ENCODE data around the gene CRMP1.

Gene CRMP1

GRCh38 chr4:5890063-5890727, 2.7 kb downstream of the CRMP1 start:
- H3K4me3 ChIP-seq (ENCODE audit: insufficient read depth, low read depth, low read length): peak overlapping the region; percentile 43
- no peaks in the 10 kb centered on the region for H3K9me3 ChIP-seq (ENCODE audit: control insufficient read depth, low read length)
- no peak overlapping the region for H3K27ac ChIP-seq (ENCODE audit: insufficient read depth, low read depth, low read length, poor library complexity, severe bottlenecking)
- 1% methylated on average over 41 of the region's 41 CpGs for WGBS, 2 experiments
- peaks cover 9% of the 10 kb centered on the region for H3K4me1 ChIP-seq (ENCODE audit: control insufficient read depth, insufficient read depth, low read length)
- no peaks in the 10 kb centered on the region for H3K36me3 ChIP-seq (ENCODE audit: control insufficient read depth, insufficient read depth, low read length)
- H3K27me3 ChIP-seq (ENCODE audit: control insufficient read depth, insufficient read depth, low read length, poor library complexity, severe bottlenecking): peaks cover 65% of the 10 kb centered on the region

- Histone ChIP-seq H3K4me3 (ENCODE audit: insufficient read depth, low read depth, low read length) (peak overlapping the region; percentile 56), H3K27ac (ENCODE audit: insufficient read depth, low read depth, low read length, poor library complexity, severe bottlenecking) (no peak overlapping the region), H3K9me3 (ENCODE audit: control insufficient read depth, low read length) (no peaks in the 10 kb centered on the region), H3K36me3 (ENCODE audit: control insufficient read depth, insufficient read depth, low read length) (no peaks in the 10 kb centered on the region), H3K4me1 (ENCODE audit: control insufficient read depth, insufficient read depth, low read length) (peaks cover 9% of the 10 kb centered on the region), H3K27me3 (ENCODE audit: control insufficient read depth, insufficient read depth, low read length, poor library complexity, severe bottlenecking) (peaks cover 55% of the 10 kb centered on the region)
- WGBS, 2 experiments: 35 to 40% methylated on average over 8 of the region's 8 CpGs
These were observed 3.7 kb downstream of the CRMP1 start for GRCh38 chr4:5889002-5889696.

- Histone ChIP-seq H3K27me3 (ENCODE audit: control insufficient read depth, insufficient read depth, low read length, poor library complexity, severe bottlenecking) (peaks cover 48% of the 10 kb centered on the region), H3K27ac (ENCODE audit: insufficient read depth, low read depth, low read length, poor library complexity, severe bottlenecking) (no peak overlapping the region), H3K4me1 (ENCODE audit: control insufficient read depth, insufficient read depth, low read length) (peaks cover 9% of the 10 kb centered on the region), H3K4me3 (ENCODE audit: insufficient read depth, low read depth, low read length) (peak overlapping the region; percentile 56), H3K36me3 (ENCODE audit: control insufficient read depth, insufficient read depth, low read length) (no peaks in the 10 kb centered on the region), H3K9me3 (ENCODE audit: control insufficient read depth, low read length) (no peaks in the 10 kb centered on the region)
- 0 to 1% methylated on average over 76 to 80 of the region's 81 CpGs for WGBS, 2 experiments
These were observed 4.5 kb downstream of the CRMP1 start for GRCh38 chr4:5888222-5889001.

DNA sequence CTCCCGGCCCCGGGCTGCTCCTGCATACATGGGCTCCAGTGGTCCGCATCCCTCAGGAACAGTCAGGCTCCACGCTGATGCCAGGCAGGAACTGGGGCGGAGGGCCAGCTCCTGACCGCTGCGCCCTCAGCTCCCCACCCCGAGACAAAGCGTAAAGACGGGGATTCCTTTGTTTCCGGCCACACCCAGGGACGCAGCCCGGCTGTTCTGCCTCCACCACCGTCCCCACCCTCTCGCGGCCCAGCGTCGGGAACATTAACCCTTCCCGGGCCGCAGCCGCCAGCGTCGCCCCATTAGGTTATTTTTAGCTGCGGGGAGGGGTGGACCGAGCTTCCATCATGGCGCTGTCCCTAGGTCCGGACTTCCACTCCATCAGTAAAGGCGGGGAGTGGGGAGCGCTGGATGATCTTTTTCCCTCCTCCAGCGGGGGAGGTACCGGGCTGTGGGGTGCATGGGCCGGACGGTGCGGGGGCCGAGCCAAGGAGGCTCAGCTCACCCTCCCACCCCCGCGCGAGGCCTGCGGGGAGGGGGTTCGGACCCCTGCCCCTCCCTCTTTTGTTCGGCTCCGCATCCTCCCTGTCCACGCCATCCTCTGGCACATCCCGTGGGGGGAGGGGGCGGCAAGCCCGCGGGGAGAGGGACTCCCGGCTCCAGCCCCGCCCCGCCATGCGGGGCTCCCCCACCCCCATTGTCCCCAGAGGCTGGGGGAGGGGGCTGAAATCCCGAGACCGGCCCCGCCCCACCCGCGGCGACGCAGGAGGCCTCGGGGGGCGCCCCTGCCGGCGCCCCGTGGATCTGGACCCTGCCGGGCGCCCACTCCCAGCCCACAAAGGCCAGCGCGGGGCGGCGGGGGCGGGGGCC, 5.3 kb downstream of the CRMP1 start:
- no peak overlapping the region for H3K27ac ChIP-seq (ENCODE audit: insufficient read depth, low read depth, low read length, poor library complexity, severe bottlenecking)
- H3K9me3 ChIP-seq (ENCODE audit: control insufficient read depth, low read length): no peaks in the 10 kb centered on the region

GRCh38 chr4:5887011-5887360, 5.9 kb downstream of the CRMP1 start:
- 20 to 24% methylated on average over 8 of the region's 8 CpGs for WGBS, 2 experiments
- Histone ChIP-seq H3K4me1 (ENCODE audit: control insufficient read depth, insufficient read depth, low read length) (peaks cover 9% of the 10 kb centered on the region), H3K27me3 (ENCODE audit: control insufficient read depth, insufficient read depth, low read length, poor library complexity, severe bottlenecking) (peaks cover 34% of the 10 kb centered on the region), H3K36me3 (ENCODE audit: control insufficient read depth, insufficient read depth, low read length) (no peaks in the 10 kb centered on the region), H3K4me3 (ENCODE audit: insufficient read depth, low read depth, low read length) (peak overlapping the region; percentile 56), H3K9me3 (ENCODE audit: control insufficient read depth, low read length) (no peaks in the 10 kb centered on the region), H3K27ac (ENCODE audit: insufficient read depth, low read depth, low read length, poor library complexity, severe bottlenecking) (no peak overlapping the region)

More for the DNA sequence above, 5.3 kb downstream of the CRMP1 start:
- 0% methylated on average over 68 to 70 of the region's 70 CpGs for WGBS, 2 experiments
- Histone ChIP-seq H3K4me1 (ENCODE audit: control insufficient read depth, insufficient read depth, low read length) (peaks cover 9% of the 10 kb centered on the region), H3K4me3 (ENCODE audit: insufficient read depth, low read depth, low read length) (peak overlapping the region; percentile 56), H3K36me3 (ENCODE audit: control insufficient read depth, insufficient read depth, low read length) (no peaks in the 10 kb centered on the region), H3K27me3 (ENCODE audit: control insufficient read depth, insufficient read depth, low read length, poor library complexity, severe bottlenecking) (peaks cover 40% of the 10 kb centered on the region)

GRCh38 chr4:5885733-5886132, 7.2 kb downstream of the CRMP1 start:
- peaks cover 22% of the 10 kb centered on the region for H3K27me3 ChIP-seq (ENCODE audit: control insufficient read depth, insufficient read depth, low read length, poor library complexity, severe bottlenecking)
- no peak overlapping the region for H3K4me3 ChIP-seq (ENCODE audit: insufficient read depth, low read depth, low read length)
- no peaks in the 10 kb centered on the region for H3K9me3 ChIP-seq (ENCODE audit: control insufficient read depth, low read length)
- 83 to 87% methylated on average over 3 of the region's 3 CpGs for WGBS, 2 experiments
- no peak overlapping the region for H3K27ac ChIP-seq (ENCODE audit: insufficient read depth, low read depth, low read length, poor library complexity, severe bottlenecking)
- no peaks in the 10 kb centered on the region for H3K36me3 ChIP-seq (ENCODE audit: control insufficient read depth, insufficient read depth, low read length)
- H3K4me1 ChIP-seq (ENCODE audit: control insufficient read depth, insufficient read depth, low read length): peaks cover 9% of the 10 kb centered on the region

DNA sequence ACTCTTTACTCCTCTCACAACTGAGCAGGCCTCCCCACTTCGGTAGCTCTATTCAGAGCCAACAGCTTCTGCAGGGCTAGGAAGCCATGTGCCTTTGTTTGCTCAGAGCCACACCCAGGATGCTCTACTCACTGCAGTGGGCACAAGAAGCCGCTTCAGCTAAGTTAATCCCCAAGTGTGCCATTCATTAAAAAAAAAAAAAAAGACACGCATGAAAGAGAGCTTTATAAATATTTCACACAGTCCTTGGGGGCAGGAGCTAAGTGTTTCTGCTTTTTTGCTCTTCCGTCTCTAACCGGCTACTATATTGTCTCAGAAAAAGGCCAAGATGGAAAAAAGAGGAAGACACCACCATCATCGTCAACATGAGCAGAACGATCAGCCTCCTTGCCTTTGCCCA, 8.1 kb downstream of the CRMP1 start:
- no peaks in the 10 kb centered on the region for H3K9me3 ChIP-seq (ENCODE audit: control insufficient read depth, low read length)
- H3K36me3 ChIP-seq (ENCODE audit: control insufficient read depth, insufficient read depth, low read length): no peaks in the 10 kb centered on the region
- H3K27ac ChIP-seq (ENCODE audit: insufficient read depth, low read depth, low read length, poor library complexity, severe bottlenecking): no peak overlapping the region
- peaks cover 13% of the 10 kb centered on the region for H3K27me3 ChIP-seq (ENCODE audit: control insufficient read depth, insufficient read depth, low read length, poor library complexity, severe bottlenecking)
- 89 to 90% methylated on average over 7 of the region's 7 CpGs for WGBS, 2 experiments
- H3K4me3 ChIP-seq (ENCODE audit: insufficient read depth, low read depth, low read length): no peak overlapping the region
- H3K4me1 ChIP-seq (ENCODE audit: control insufficient read depth, insufficient read depth, low read length): peaks cover 9% of the 10 kb centered on the region

- H3K4me3 ChIP-seq (ENCODE audit: insufficient read depth, low read depth, low read length): no peak overlapping the region
- 93 to 94% methylated on average over 1 of the region's 1 CpG for WGBS, 2 experiments
- H3K4me1 ChIP-seq (ENCODE audit: control insufficient read depth, insufficient read depth, low read length): peaks cover 3% of the 10 kb centered on the region
- H3K9me3 ChIP-seq (ENCODE audit: control insufficient read depth, low read length): no peaks in the 10 kb centered on the region
- H3K27me3 ChIP-seq (ENCODE audit: control insufficient read depth, insufficient read depth, low read length, poor library complexity, severe bottlenecking): peaks cover 4% of the 10 kb centered on the region
- H3K27ac ChIP-seq (ENCODE audit: insufficient read depth, low read depth, low read length, poor library complexity, severe bottlenecking): no peak overlapping the region
- no peaks in the 10 kb centered on the region for H3K36me3 ChIP-seq (ENCODE audit: control insufficient read depth, insufficient read depth, low read length)
These were observed 9.0 kb downstream of the CRMP1 start for GRCh38 chr4:5883916-5884315.

- Histone ChIP-seq H3K4me1 (ENCODE audit: control insufficient read depth, insufficient read depth, low read length) (no peaks in the 10 kb centered on the region), H3K27ac (ENCODE audit: insufficient read depth, low read depth, low read length, poor library complexity, severe bottlenecking) (no peak overlapping the region), H3K9me3 (ENCODE audit: control insufficient read depth, low read length) (no peaks in the 10 kb centered on the region), H3K27me3 (ENCODE audit: control insufficient read depth, insufficient read depth, low read length, poor library complexity, severe bottlenecking) (no peaks in the 10 kb centered on the region), H3K36me3 (ENCODE audit: control insufficient read depth, insufficient read depth, low read length) (no peaks in the 10 kb centered on the region), H3K4me3 (ENCODE audit: insufficient read depth, low read depth, low read length) (no peak overlapping the region)
- 83 to 84% methylated on average over 3 of the region's 3 CpGs for WGBS, 2 experiments
These were observed 9.9 kb downstream of the CRMP1 start for GRCh38 chr4:5882947-5883346.
